ENCODE measurements around the gene ABLIM1.

ABLIM1 gene

DNA sequence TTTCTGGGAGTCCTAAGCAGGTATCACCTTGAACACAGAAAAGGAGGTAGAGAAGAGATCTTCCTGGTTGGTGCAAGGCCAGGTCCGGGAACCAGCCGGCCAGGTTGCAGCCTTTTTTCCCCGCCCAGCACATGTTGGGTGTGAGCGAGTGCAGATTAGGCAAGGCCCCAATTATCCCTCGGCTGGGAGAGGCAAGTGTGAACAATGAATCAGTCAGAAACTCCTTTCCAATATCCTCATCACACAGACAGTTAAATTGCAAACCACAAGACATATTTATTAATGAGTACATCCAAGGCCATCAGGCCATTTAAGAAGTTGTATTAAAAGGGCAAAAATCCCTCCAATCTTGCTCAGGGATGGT lies 138.8 kb downstream of the ABLIM1 start:
- Histone ChIP-seq H4K20me1 (ENCODE audit: insufficient read depth, low read length) (no peaks in the 10 kb centered on the region), H3K27ac (ENCODE audit: low read length) (no peak overlapping the region), H3K4me3 (ENCODE audit: low read length) (no peak overlapping the region), H2AFZ (ENCODE audit: low read length) (no peak overlapping the region), H3K4me1 (ENCODE audit: low read length) (peaks cover 16% of the 10 kb centered on the region), H3K36me3 (replicated peaks; ENCODE audit: insufficient read depth, low read length) (no peaks in the 10 kb centered on the region), H3K9ac (ENCODE audit: low read length) (no peak overlapping the region), H3K79me2 (ENCODE audit: low read length) (no peaks in the 10 kb centered on the region), H3K4me2 (ENCODE audit: low read depth, low read length) (no peak overlapping the region), H3K27me3 (replicated peaks; ENCODE audit: insufficient read depth, low read length) (no peaks in the 10 kb centered on the region), H3K9me2 (replicated peaks; ENCODE audit: insufficient read depth, low read length) (no peaks in the 10 kb centered on the region), H3F3A (ENCODE audit: insufficient read depth, low read length) (no peaks in the 10 kb centered on the region), H3K9me3 (replicated peaks; ENCODE audit: insufficient read depth, low read length) (no peaks in the 10 kb centered on the region)
- DNase-seq: no peak
- TF ChIP-seq EZH2 (optimal IDR thresholded peaks at IDR 0.05; ENCODE audit: low read depth, low read length) (no peak), EZH2phosphoT487 (IDR thresholded peaks at IDR 0.05; ENCODE audit: low read length) (no peak)
- TF ChIP-seq, protein P1, sequence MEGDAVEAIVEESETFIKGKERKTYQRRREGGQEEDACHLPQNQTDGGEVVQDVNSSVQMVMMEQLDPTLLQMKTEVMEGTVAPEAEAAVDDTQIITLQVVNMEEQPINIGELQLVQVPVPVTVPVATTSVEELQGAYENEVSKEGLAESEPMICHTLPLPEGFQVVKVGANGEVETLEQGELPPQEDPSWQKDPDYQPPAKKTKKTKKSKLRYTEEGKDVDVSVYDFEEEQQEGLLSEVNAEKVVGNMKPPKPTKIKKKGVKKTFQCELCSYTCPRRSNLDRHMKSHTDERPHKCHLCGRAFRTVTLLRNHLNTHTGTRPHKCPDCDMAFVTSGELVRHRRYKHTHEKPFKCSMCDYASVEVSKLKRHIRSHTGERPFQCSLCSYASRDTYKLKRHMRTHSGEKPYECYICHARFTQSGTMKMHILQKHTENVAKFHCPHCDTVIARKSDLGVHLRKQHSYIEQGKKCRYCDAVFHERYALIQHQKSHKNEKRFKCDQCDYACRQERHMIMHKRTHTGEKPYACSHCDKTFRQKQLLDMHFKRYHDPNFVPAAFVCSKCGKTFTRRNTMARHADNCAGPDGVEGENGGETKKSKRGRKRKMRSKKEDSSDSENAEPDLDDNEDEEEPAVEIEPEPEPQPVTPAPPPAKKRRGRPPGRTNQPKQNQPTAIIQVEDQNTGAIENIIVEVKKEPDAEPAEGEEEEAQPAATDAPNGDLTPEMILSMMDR (IDR thresholded peaks at IDR 0.05; ENCODE audit: low read length): no peak

GRCh38 chr10:114518401-114519305 lies 139.4 kb downstream of the ABLIM1 start:
- Histone ChIP-seq H3K27me3 (replicated peaks; ENCODE audit: insufficient read depth, low read length) (no peaks in the 10 kb centered on the region), H3K4me3 (ENCODE audit: low read length) (no peak overlapping the region), H3K9ac (ENCODE audit: low read length) (no peak overlapping the region), H3K9me2 (replicated peaks; ENCODE audit: insufficient read depth, low read length) (no peaks in the 10 kb centered on the region), H4K20me1 (ENCODE audit: insufficient read depth, low read length) (no peaks in the 10 kb centered on the region), H3K9me3 (replicated peaks; ENCODE audit: insufficient read depth, low read length) (no peaks in the 10 kb centered on the region), H3K27ac (ENCODE audit: low read length) (no peak overlapping the region), H3F3A (ENCODE audit: insufficient read depth, low read length) (no peaks in the 10 kb centered on the region), H3K4me2 (ENCODE audit: low read depth, low read length) (no peak overlapping the region), H2AFZ (ENCODE audit: low read length) (no peak overlapping the region), H3K4me1 (ENCODE audit: low read length) (peaks cover 10% of the 10 kb centered on the region), H3K79me2 (ENCODE audit: low read length) (no peaks in the 10 kb centered on the region), H3K36me3 (replicated peaks; ENCODE audit: insufficient read depth, low read length) (no peaks in the 10 kb centered on the region)
- TF ChIP-seq, protein P1 (IDR thresholded peaks at IDR 0.05; ENCODE audit: low read length): no peak
- TF ChIP-seq EZH2 (optimal IDR thresholded peaks at IDR 0.05; ENCODE audit: low read depth, low read length) (no peak), EZH2phosphoT487 (IDR thresholded peaks at IDR 0.05; ENCODE audit: low read length) (no peak)
- no peak for DNase-seq

DNA sequence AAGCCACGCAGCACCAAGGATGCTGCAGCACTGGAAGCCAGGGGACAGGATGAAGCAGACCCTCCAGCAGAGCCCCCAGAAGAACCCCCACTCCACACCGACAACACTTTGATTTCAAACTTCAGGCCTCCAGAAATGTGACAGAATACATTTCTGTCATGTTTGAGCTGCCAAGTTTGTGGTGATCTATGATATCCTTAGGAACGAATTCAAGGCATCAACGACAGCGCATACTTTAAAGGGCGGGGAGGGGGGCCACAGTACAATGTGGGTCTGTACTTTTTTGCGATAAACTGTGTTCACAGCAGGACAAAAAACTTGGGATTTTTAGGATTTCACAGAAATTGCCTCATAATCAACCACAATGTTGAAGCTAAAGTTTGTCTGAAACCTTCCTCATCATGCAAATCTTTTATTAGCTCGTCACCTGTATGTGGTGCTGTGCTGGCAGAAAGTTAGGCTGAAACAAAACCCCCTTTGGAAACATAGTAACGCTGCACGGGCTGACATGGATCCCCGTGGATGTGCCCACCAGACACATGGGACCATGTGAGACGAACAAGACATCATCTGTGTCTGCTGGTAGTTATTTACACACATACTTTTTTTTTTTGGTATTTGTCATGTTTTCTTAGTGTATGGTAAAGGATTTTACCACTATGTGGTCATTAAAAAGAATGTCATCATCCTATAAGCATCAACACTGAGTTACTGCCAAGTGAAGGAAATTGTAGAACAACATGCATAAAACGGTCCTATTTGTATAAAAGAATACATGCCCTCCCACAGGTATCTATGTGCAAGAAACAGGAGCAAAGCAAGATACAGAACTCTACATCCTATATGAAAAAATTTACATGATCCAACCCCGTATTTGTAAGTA lies 140.5 kb downstream of the ABLIM1 start:
- no peak for DNase-seq

More for the DNA sequence above, 140.5 kb downstream of the ABLIM1 start:
- no peak overlapping the region for H3K4me3 ChIP-seq (ENCODE audit: low read length)
- no peak overlapping the region for H2AFZ ChIP-seq (ENCODE audit: low read length)
- H3K9ac ChIP-seq (ENCODE audit: low read length): no peak overlapping the region
- no peaks in the 10 kb centered on the region for H3K27me3 ChIP-seq (replicated peaks; ENCODE audit: insufficient read depth, low read length)
- no peak overlapping the region for H3K27ac ChIP-seq (ENCODE audit: low read length)
- H3K4me2 ChIP-seq (ENCODE audit: low read depth, low read length): no peak overlapping the region
- no peaks in the 10 kb centered on the region for H3K9me3 ChIP-seq (replicated peaks; ENCODE audit: insufficient read depth, low read length)
- no peaks in the 10 kb centered on the region for H3F3A ChIP-seq (ENCODE audit: insufficient read depth, low read length)
- H3K36me3 ChIP-seq (replicated peaks; ENCODE audit: insufficient read depth, low read length): no peaks in the 10 kb centered on the region
- TF ChIP-seq, protein P1 (IDR thresholded peaks at IDR 0.05; ENCODE audit: low read length): no peak
- TF ChIP-seq EZH2phosphoT487 (IDR thresholded peaks at IDR 0.05; ENCODE audit: low read length) (no peak), EZH2 (optimal IDR thresholded peaks at IDR 0.05; ENCODE audit: low read depth, low read length) (no peak)
- H3K4me1 ChIP-seq (ENCODE audit: low read length): peaks cover 8% of the 10 kb centered on the region; the same call in 1 of the 2 replicates
- no peaks in the 10 kb centered on the region for H3K9me2 ChIP-seq (replicated peaks; ENCODE audit: insufficient read depth, low read length)
- H4K20me1 ChIP-seq (ENCODE audit: insufficient read depth, low read length): no peaks in the 10 kb centered on the region
- no peaks in the 10 kb centered on the region for H3K79me2 ChIP-seq (ENCODE audit: low read length)

All from MM.1S (cell line).